Transverse colon (tissue), 4 donors: ENCODE measurements around the gene EML4. TPM values are rescaled to one million over a fixed set of nuclear protein-coding genes. Genes with fewer than 3 reads are reported as not detected.

Experiments used
- DNase-seq: peaks from one replicate; pipeline ENCODE4 v3.0.0-alpha.2; 2019
- H3K27ac ChIP-seq, 4 donors: fragments of 200-600 bp; sonication (generic); 2 replicates each; pipeline ENCODE4 v1.5.1; 2016 to 2018; ENCODE audit warnings: inconsistent platforms in 4 of 4
- H3K27me3 ChIP-seq: fragments of 200-600 bp; sonication (generic); 2 replicates; pipeline ENCODE4 v1.5.1; 2017; ENCODE audit warnings: inconsistent platforms
- H3K36me3 ChIP-seq, 4 donors: fragments of 200-600 bp; sonication (generic); 2 replicates each; pipeline ENCODE4 v1.5.1; 2017 to 2019; ENCODE audit warnings: inconsistent platforms in 4 of 4
- H3K4me1 ChIP-seq, 4 donors: fragments of 200-600 bp; sonication (generic); 2 replicates each; pipeline ENCODE4 v1.5.1; 2017 to 2020; ENCODE audit warnings: inconsistent platforms in 4 of 4
- H3K4me3 ChIP-seq, 4 donors: fragments of 200-600 bp; sonication (generic); 1 replicate in 1 of 4; 2 replicates in 3 of 4; pipeline versions ENCODE4 v1.5.1 to v1.6.1; 2017 to 2019; ENCODE audit warnings: inconsistent platforms in 4 of 4
- H3K9me3 ChIP-seq, 2 donors: fragments of 200-600 bp; sonication (generic); 2 replicates each; pipeline ENCODE4 v1.5.1; 2017 to 2019; ENCODE audit warnings: inconsistent platforms in 2 of 2
- CTCF ChIP-seq, 5 experiments: fragments of 200-600 bp in 3 of 5; fragments of 450-650 bp in 2 of 5; sonication (generic) in 3 of 5; IDR thresholded peaks; 1 replicate in 2 of 5; 2 replicates in 3 of 5; pipeline ENCODE4 v1.5.1; 2016 to 2017; ENCODE audit warnings: antibody characterized with exemption in 5 of 5, inconsistent platforms in 3 of 5, mild to moderate bottlenecking in 2 of 5, moderate library complexity in 1 of 5
- EP300 ChIP-seq: sonication (generic); formaldehyde crosslinking; IDR thresholded peaks from one replicate; pipeline ENCODE4 v1.6.1; 2017; ENCODE audit warnings: antibody characterized with exemption, low read depth
- POLR2A ChIP-seq: fragments of 450-650 bp; IDR thresholded peaks from one replicate; pipeline ENCODE4 v1.6.1; 2016; ENCODE audit warnings: antibody characterized with exemption, mild to moderate bottlenecking, moderate library complexity
- POLR2AphosphoS5 ChIP-seq, 3 donors: sonication (generic); formaldehyde crosslinking; IDR thresholded peaks; one replicate each; pipeline ENCODE4 v1.6.1; 2016; ENCODE audit warnings: antibody characterized with exemption in 3 of 3
- WGBS, 2 donors: methylation state at CpG; one replicate each; pipeline ENCODE4 v1.1.5; 2018; ENCODE audit warnings: low coverage in 1 of 2; 5-methylcytosine and 5-hydroxymethylcytosine counted together
- in situ Hi-C, 4 donors: fragments of 200-750 bp; cut with MboI; loops; one replicate each; pipeline versions ENCODE4 v1.15.0 to v1.15.1; 2017; ENCODE audit warnings: low sequenced_read_pairs in 3 of 4, low pct_ligation_motif_present in 1 of 4, low pct_unique_long_range_greater_than_20kb in 1 of 4
- intact Hi-C: fragments of 100-400 bp; cut with DNase I; formaldehyde crosslinking; loops from one replicate; pipeline ENCODE4 v1.15.1; 2023; ENCODE audit warnings: low total_unique reads
- total RNA-seq, 4 donors: library from RNA; depleted of rRNA; stranded (reverse); fragments of >200 nt; gene quantifications; one replicate each; pipeline ENCODE4 v1.1.0, GENCODE V29; 2016

The EML4 gene
- total RNA-seq, 4 donors from 2014 or later = 49.7 to 91.5 (median 67.5) TPM

DNA sequence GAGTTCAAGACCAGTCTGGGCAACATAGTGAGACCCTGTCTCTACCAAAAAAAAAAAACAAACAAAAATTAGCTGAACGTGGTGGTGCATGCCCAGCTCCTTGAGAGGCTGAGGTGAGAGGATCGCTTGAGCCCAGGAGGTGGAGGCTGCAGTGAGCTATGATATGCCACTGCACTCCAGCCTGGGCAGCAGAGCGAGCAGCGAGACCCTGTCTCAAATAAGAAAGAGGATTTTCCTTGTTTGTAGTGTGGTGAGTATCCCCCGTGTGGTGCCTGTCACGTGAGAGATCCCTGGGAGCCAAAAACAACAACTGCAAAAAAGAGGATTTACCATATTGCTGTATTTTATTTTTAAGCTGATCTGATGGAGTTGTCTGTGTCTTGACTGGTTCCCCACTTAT is 9.2 kb downstream of the EML4 start:
- Histone ChIP-seq H3K4me3 (no peak overlapping the region), H3K9me3 (no peaks in the 10 kb centered on the region), H3K36me3 (no peaks in the 10 kb centered on the region), H3K27me3 (no peaks in the 10 kb centered on the region), H3K4me1 (peaks cover 0 to 42% (median 10%) of the 10 kb centered on the region in 4 donors), H3K27ac (no peak overlapping the region)
- 90 to 96% methylated on average over 4 to 6 of the region's 6 CpGs for WGBS, 2 donors
- intact Hi-C loops (no loop called here), in situ Hi-C loops (no loop called here)
- DNase-seq = no peak
- TF ChIP-seq CTCF (IDR thresholded peaks at IDR 0.05) (no peak), POLR2A (no peak), POLR2AphosphoS5 (IDR thresholded peaks at IDR 0.05) (no peak), EP300 (no peak)

DNA sequence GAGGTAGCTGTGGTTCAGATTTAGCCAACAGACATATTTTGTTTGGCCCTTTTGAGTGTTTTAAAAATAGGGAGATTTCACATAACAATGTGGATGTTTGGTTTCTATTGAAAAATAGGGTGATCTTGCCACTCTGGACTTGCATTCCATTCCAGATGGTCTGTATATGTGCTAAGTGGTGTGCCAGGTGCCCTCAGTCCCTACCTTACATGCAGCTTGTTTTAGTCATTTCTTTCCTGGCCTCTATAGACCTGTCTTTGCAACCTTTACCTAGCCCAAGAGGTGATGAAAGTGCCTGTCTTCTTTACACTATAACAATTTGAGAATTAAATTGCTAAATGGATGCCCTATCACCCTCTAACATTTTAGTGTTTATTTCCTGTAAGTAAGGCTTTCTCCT is 11.1 kb downstream of the EML4 start:
- TF ChIP-seq POLR2A (no peak), EP300 (no peak), POLR2AphosphoS5 (IDR thresholded peaks at IDR 0.05) (no peak), CTCF (IDR thresholded peaks at IDR 0.05) (no peak)
- no peak for DNase-seq
- no peaks in the 10 kb centered on the region for H3K36me3 ChIP-seq
- intact Hi-C loops (no loop called here), in situ Hi-C loops (no loop called here)
- peaks cover 0 to 40% (median 8%) of the 10 kb centered on the region in 4 donors for H3K4me1 ChIP-seq
- no peak overlapping the region for H3K27ac ChIP-seq
- no peaks in the 10 kb centered on the region for H3K9me3 ChIP-seq
- H3K4me3 ChIP-seq = no peak overlapping the region
- H3K27me3 ChIP-seq = no peaks in the 10 kb centered on the region

DNA sequence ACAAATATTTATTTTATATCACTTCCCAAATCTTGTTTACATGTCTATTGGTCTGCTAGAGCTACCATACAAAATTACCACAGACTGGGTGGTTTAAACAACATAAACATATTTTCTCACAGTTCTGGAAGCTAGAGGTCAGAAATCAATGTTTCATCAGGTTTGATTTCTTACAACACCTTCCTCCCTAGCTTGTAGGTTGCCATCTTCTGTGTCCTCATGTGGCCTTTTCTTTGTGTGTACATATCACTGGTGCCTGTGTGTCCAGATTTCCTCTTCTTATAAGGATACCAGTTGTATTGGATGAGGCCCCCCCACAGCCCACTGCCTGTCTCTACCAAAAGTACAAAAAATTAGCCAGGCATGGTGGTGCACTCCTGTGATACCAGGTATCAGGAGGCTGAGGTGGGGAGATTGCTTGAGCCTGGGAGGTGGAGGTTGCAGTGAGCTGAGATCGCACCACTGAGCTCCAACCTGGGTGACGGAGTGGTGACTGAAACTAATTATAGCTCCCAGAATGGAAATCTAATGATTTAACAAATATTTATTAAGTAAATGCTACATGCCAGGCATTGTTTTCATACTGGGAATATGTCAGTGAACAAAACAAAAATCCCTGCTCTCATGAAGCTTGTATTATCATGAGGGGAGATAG is 13.6 kb downstream of the EML4 start:
- 76 to 78% methylated on average over 2 of the region's 2 CpGs for WGBS, 2 donors
- H3K4me3 ChIP-seq = no peak overlapping the region
- no peak for TF ChIP-seq CTCF (IDR thresholded peaks at IDR 0.05)
- TF ChIP-seq POLR2AphosphoS5 (IDR thresholded peaks at IDR 0.05) = no peak
- TF ChIP-seq EP300 = no peak
- no peak for TF ChIP-seq POLR2A
- no peaks in the 10 kb centered on the region for H3K9me3 ChIP-seq
- H3K27ac ChIP-seq = no peak overlapping the region
- H3K36me3 ChIP-seq = peaks cover 0 to 1% (median 0%) of the 10 kb centered on the region in 4 donors
- intact Hi-C loops = no loop called here
- DNase-seq = no peak
- in situ Hi-C loops = no loop called here
- peaks cover 0 to 57% (median 7%) of the 10 kb centered on the region in 4 donors for H3K4me1 ChIP-seq
- H3K27me3 ChIP-seq = no peaks in the 10 kb centered on the region

GRCh38 chr2:42183775-42184174 is 14.6 kb downstream of the EML4 start:
- Histone ChIP-seq H3K27me3 (no peaks in the 10 kb centered on the region), H3K4me3 (no peak overlapping the region), H3K4me1 (peaks cover 0 to 53% (median 7%) of the 10 kb centered on the region in 4 donors), H3K27ac (no peak overlapping the region), H3K36me3 (peaks cover 0 to 1% (median 0%) of the 10 kb centered on the region in 4 donors), H3K9me3 (no peaks in the 10 kb centered on the region)
- intact Hi-C loops (no loop called here), in situ Hi-C loops (no loop called here)
- WGBS, 2 donors = 53% methylated on average over 1 of the region's 1 CpG; no CpG with 5 or more reads in 1 of the 2 donors
- DNase-seq = no peak
- TF ChIP-seq POLR2AphosphoS5 (IDR thresholded peaks at IDR 0.05) (no peak), CTCF (IDR thresholded peaks at IDR 0.05) (no peak), EP300 (no peak), POLR2A (no peak)
